Raji (cell line): ENCODE results near the gene KCTD21.

ENCODE experiments used
- POLR2A ChIP-seq: IDR thresholded peaks from 2 replicates; pipeline ENCODE4 v1.6.1; 2011; ENCODE audit warnings: low read depth, low read length, control low read depth; ENCODE audit not compliant: insufficient read depth

Gene KCTD21

GRCh38 chr11:78188286-78189173 lies at the start of gene KCTD21, which contains the start of gene USP35:
TSS of gene KCTD21 (minus strand) at chr11:78188626. CDS start at chr11:78174554, 14,072 bp downstream.
TSS of gene USP35 (plus strand) at chr11:78188919. CDS start at chr11:78196246, 7,327 bp downstream.
- TF ChIP-seq POLR2A: peak; percentile 77

GRCh38 chr11:78237293-78238046 lies 49.0 kb upstream of the KCTD21 start:
- no peak for TF ChIP-seq POLR2A

GRCh38 chr11:78234006-78234405 lies 45.6 kb upstream of the KCTD21 start:
- TF ChIP-seq POLR2A: no peak

- TF ChIP-seq POLR2A: no peak
These were observed 43.6 kb upstream of the KCTD21 start for GRCh38 chr11:78231962-78232501.

GRCh38 chr11:78230161-78230877 lies 41.9 kb upstream of the KCTD21 start:
- TF ChIP-seq POLR2A: no peak

- TF ChIP-seq POLR2A: no peak
These were observed 40.7 kb upstream of the KCTD21 start for GRCh38 chr11:78229106-78229505.

- TF ChIP-seq POLR2A: no peak
These were observed 40.0 kb upstream of the KCTD21 start for GRCh38 chr11:78228467-78228866.

GRCh38 chr11:78227921-78228320 lies 39.5 kb upstream of the KCTD21 start:
- no peak for TF ChIP-seq POLR2A

GRCh38 chr11:78226684-78227680 lies 38.6 kb upstream of the KCTD21 start:
- no peak for TF ChIP-seq POLR2A

GRCh38 chr11:78224906-78225420 lies 36.5 kb upstream of the KCTD21 start:
- no peak for TF ChIP-seq POLR2A

- TF ChIP-seq POLR2A: no peak
These were observed 36.1 kb upstream of the KCTD21 start for GRCh38 chr11:78224506-78224905.

- no peak for TF ChIP-seq POLR2A
These were observed 35.0 kb upstream of the KCTD21 start for GRCh38 chr11:78223320-78223954.
